Testis (tissue), 2 donors: ENCODE measurements around the gene BRD4.

Experiments used
- POLR2A ChIP-seq: fragments of 450-650 bp; IDR thresholded peaks from one replicate; pipeline ENCODE4 v1.6.1; 2017; ENCODE audit warnings: antibody characterized with exemption, mild to moderate bottlenecking, moderate library complexity
- TF ChIP-seq, protein P1 (sequence below), 3 experiments: fragments of 450-650 bp in 2 of 3; fragments of 200-600 bp in 1 of 3; sonication (generic) in 1 of 3; IDR thresholded peaks; one replicate each; pipeline ENCODE4 v1.5.1; 2016 to 2019; ENCODE audit warnings: antibody characterized with exemption in 3 of 3, mild to moderate bottlenecking in 2 of 3, moderate library complexity in 1 of 3

DNA sequence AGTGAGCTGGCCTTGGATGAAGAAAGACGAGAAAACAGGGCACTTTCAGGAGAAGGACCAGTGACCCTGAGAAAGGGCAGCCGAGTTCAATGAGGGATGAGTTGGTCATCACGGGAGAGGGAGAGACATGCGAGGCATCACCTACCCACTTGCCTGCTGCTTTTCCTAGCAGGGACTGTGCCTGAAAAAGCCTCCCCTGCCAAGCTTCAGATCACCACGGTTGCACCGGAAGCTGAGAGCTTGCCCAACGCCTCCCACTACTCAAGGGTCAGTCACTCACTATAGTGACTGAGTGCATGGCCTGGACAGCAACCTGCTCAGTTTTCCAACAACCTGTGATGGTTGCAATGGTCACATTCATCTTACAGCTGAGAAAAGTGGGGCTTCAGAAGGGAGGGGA, 87.5 kb downstream of the BRD4 start:
- no peak for TF ChIP-seq POLR2A
- TF ChIP-seq, protein P1, sequence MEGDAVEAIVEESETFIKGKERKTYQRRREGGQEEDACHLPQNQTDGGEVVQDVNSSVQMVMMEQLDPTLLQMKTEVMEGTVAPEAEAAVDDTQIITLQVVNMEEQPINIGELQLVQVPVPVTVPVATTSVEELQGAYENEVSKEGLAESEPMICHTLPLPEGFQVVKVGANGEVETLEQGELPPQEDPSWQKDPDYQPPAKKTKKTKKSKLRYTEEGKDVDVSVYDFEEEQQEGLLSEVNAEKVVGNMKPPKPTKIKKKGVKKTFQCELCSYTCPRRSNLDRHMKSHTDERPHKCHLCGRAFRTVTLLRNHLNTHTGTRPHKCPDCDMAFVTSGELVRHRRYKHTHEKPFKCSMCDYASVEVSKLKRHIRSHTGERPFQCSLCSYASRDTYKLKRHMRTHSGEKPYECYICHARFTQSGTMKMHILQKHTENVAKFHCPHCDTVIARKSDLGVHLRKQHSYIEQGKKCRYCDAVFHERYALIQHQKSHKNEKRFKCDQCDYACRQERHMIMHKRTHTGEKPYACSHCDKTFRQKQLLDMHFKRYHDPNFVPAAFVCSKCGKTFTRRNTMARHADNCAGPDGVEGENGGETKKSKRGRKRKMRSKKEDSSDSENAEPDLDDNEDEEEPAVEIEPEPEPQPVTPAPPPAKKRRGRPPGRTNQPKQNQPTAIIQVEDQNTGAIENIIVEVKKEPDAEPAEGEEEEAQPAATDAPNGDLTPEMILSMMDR (IDR thresholded peaks at IDR 0.05): no peak
